ENCODE results near the gene SPOPL.
"Not testable (repeated sequence)": the region's sequence is repeated elsewhere in the genome, so short reads cannot be mapped to it uniquely, and the experiment has no call there.

The SPOPL gene

GRCh38 chr2:138501425-138502254, at the start of gene SPOPL:
TSS of gene SPOPL (plus strand) at chr2:138501770. CDS start at chr2:138550217, 48,447 bp downstream.
- DNase-seq (ENCODE audit: low read depth in 2 of 2): peak; percentile 79 to 82

GRCh38 chr2:138452324-138452723, 49.2 kb upstream of the SPOPL start:
- no peak for DNase-seq (ENCODE audit: low read depth in 2 of 2)

GRCh38 chr2:138453815-138454214, 47.8 kb upstream of the SPOPL start:
- no peak for DNase-seq (ENCODE audit: low read depth in 2 of 2)

- DNase-seq (ENCODE audit: low read depth in 2 of 2): no peak
Observed at GRCh38 chr2:138454761-138455160, 46.8 kb upstream of the SPOPL start.

GRCh38 chr2:138455275-138455674, 46.3 kb upstream of the SPOPL start:
- no peak for DNase-seq (ENCODE audit: low read depth in 2 of 2)

- DNase-seq (ENCODE audit: low read depth in 2 of 2): no peak
Observed at GRCh38 chr2:138455691-138456090, 45.9 kb upstream of the SPOPL start.

- DNase-seq (ENCODE audit: low read depth in 2 of 2): not testable (repeated sequence)
Observed at GRCh38 chr2:138462689-138463088, 38.9 kb upstream of the SPOPL start.

- no peak for DNase-seq (ENCODE audit: low read depth in 2 of 2)
Observed at GRCh38 chr2:138468617-138469016, 33.0 kb upstream of the SPOPL start.

- no peak for DNase-seq (ENCODE audit: low read depth in 2 of 2)
Observed at GRCh38 chr2:138469411-138469810, 32.2 kb upstream of the SPOPL start.

GRCh38 chr2:138470941-138471340, 30.6 kb upstream of the SPOPL start:
- no peak for DNase-seq (ENCODE audit: low read depth in 2 of 2)

- DNase-seq (ENCODE audit: low read depth in 2 of 2): no peak
Observed at GRCh38 chr2:138474100-138474825, 27.3 kb upstream of the SPOPL start.

- DNase-seq (ENCODE audit: low read depth in 2 of 2): no peak
Observed at GRCh38 chr2:138475277-138475776, 26.2 kb upstream of the SPOPL start.

GRCh38 chr2:138476186-138476585, 25.4 kb upstream of the SPOPL start:
- DNase-seq (ENCODE audit: low read depth in 2 of 2): no peak

GRCh38 chr2:138476940-138477339, 24.6 kb upstream of the SPOPL start:
- DNase-seq (ENCODE audit: low read depth in 2 of 2): no peak

- DNase-seq (ENCODE audit: low read depth in 2 of 2): not testable (repeated sequence)
Observed at GRCh38 chr2:138482796-138483195, 18.8 kb upstream of the SPOPL start.

- DNase-seq (ENCODE audit: low read depth in 2 of 2): no peak
Observed at GRCh38 chr2:138485019-138485418, 16.6 kb upstream of the SPOPL start.

- no peak for DNase-seq (ENCODE audit: low read depth in 2 of 2)
Observed at GRCh38 chr2:138486363-138487198, 15.0 kb upstream of the SPOPL start.

- DNase-seq (ENCODE audit: low read depth in 2 of 2): no peak
Observed at GRCh38 chr2:138490673-138491494, 10.7 kb upstream of the SPOPL start.

- no peak for DNase-seq (ENCODE audit: low read depth in 2 of 2)
Observed at GRCh38 chr2:138491495-138491862, 10.1 kb upstream of the SPOPL start.

- no peak for DNase-seq (ENCODE audit: low read depth in 2 of 2)
Observed at GRCh38 chr2:138492160-138492559, 9.4 kb upstream of the SPOPL start.

GRCh38 chr2:138493334-138493733, 8.2 kb upstream of the SPOPL start:
- DNase-seq (ENCODE audit: low read depth in 2 of 2): no peak

Data from stimulated activated CD8-positive, alpha-beta memory T cell treated with anti-CD3 and anti-CD28 coated beads, Interleukin-2, amount 100 ng/mL, for 48 hours (primary cell).